ENCODE measurements around the gene C6orf15. TPM values are rescaled to one million over a fixed set of nuclear protein-coding genes. Genes with fewer than 3 reads are reported as not detected.

The C6orf15 gene
- total and polyA plus RNA-seq, 2 of the 8 experiments (the other 6 are each of a cell fraction or from before 2014, with no cell fraction given): not detected

DNA sequence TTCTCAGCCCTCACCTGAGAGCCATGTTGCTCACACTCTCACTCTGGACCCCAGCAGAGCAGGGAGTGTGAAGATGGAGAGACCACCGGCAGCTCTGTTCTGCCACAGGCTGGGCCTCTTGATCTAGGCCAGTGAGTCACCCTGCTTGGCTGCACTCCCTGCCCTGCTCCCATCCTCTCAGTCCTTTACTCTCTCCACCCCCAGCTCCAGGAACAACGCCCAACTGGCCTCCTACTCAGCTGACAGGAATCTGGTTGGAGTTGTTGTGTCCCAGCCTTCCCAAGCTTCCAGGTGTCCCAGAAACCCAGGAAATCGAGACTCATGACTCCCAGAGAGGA, 2.1 kb upstream of the C6orf15 start, which contains the start of gene PSORS1C1:
TSS of gene PSORS1C1 (plus strand) at position 260 of the 338 bp plus-strand sequence. CDS start 14,833 bp downstream, outside the sequence.
- Histone ChIP-seq H4K5ac (ENCODE audit: insufficient read length, low read depth, low read length) (no peak within 1 kb of the TSS), H3K18ac (ENCODE audit: extremely low read depth, low read length) (peak within 1 kb of the TSS; percentile 62), H3K27ac (ENCODE audit: low read depth, low read length) (no peak within 1 kb of the TSS), H2BK12ac (ENCODE audit: low read depth, low read length) (peak within 1 kb of the TSS; percentile 62; the same call in 1 of the 2 replicates), H3K56ac (replicated peaks; ENCODE audit: insufficient read length, low read depth, low read length) (no peak within 1 kb of the TSS), H3K4ac (replicated peaks; ENCODE audit: insufficient read length, low read depth, low read length) (no peak within 1 kb of the TSS), H3K14ac (ENCODE audit: insufficient read length) (no peak within 1 kb of the TSS), H3K36me3 (ENCODE audit: control insufficient read depth in 2 of 4, insufficient read depth in 4 of 4, low read length in 3 of 4) (no peaks in the 10 kb centered on the region), H3K27me3 (replicated peaks in 1 of 4; ENCODE audit: control insufficient read depth in 3 of 4, extremely low read depth in 1 of 4, insufficient read depth in 3 of 4, low read length in 3 of 4) (peaks cover 0 to 11% (median 3%) of the 10 kb centered on the region in 4 experiments; a peak in 3 of 7 replicates), H2BK5ac (ENCODE audit: low read depth, low read length) (peak within 1 kb of the TSS; percentile 29; the same call in 1 of the 2 replicates), H4K91ac (replicated peaks; ENCODE audit: insufficient read length, low read length) (peak within 1 kb of the TSS; percentile 49), H3K9me3 (ENCODE audit: insufficient read depth in 2 of 2, low read depth in 1 of 2, low read length in 1 of 2) (no peaks in the 10 kb centered on the region), H3K23ac (ENCODE audit: insufficient read length) (no peak within 1 kb of the TSS), H2AFZ (ENCODE audit: low read length) (peak within 1 kb of the TSS; percentile 76), H2BK15ac (ENCODE audit: low read length) (0 out of 2 replicates have a peak within 1 kb of the TSS, but pooled peaks have one; percentile 63), H3K9ac (replicated peaks in 1 of 4; ENCODE audit: extremely low read depth in 1 of 4, low read depth in 3 of 4, low read length in 3 of 4) (no peak within 1 kb of the TSS), H2BK120ac (replicated peaks; ENCODE audit: low read depth, low read length) (no peak within 1 kb of the TSS), H3K4me3 (ENCODE audit: extremely low read depth in 1 of 4, insufficient read depth in 2 of 4, low read depth in 3 of 4, low read length in 4 of 4) (no peak within 1 kb of the TSS; a peak in 1 of 8 replicates), H2AK5ac (ENCODE audit: low read depth, low read length) (no peak within 1 kb of the TSS), H4K8ac (ENCODE audit: extremely low read depth, insufficient read depth, low read length) (no peak within 1 kb of the TSS; the same call in 1 of the 2 replicates), H3K4me2 (ENCODE audit: insufficient read depth in 1 of 2, low read depth in 2 of 2, low read length in 2 of 2) (peak within 1 kb of the TSS in 1 of 2 experiments; percentile 2; a peak in 1 of 4 replicates), H3K79me2 (ENCODE audit: control insufficient read depth in 1 of 2, insufficient read depth in 2 of 2, low read length in 2 of 2) (no peaks in the 10 kb centered on the region), H2BK20ac (ENCODE audit: low read length) (peak within 1 kb of the TSS; percentile 55), H4K20me1 (replicated peaks in 1 of 2; ENCODE audit: control insufficient read depth in 1 of 2, insufficient read depth in 2 of 2, low read length in 2 of 2) (no peaks in the 10 kb centered on the region), H3K79me1 (ENCODE audit: low read depth, low read length) (no peaks in the 10 kb centered on the region), H3K4me1 (replicated peaks in 1 of 4; ENCODE audit: control insufficient read depth in 3 of 4, insufficient read depth in 4 of 4, low read length in 3 of 4) (peaks cover 0 to 20% (median 9%) of the 10 kb centered on the region in 4 experiments; a peak in 6 of 7 replicates), H3K23me2 (ENCODE audit: low read depth, low read length) (no peaks in the 10 kb centered on the region; the same call in 1 of the 2 replicates)
- DNase-seq (ENCODE audit: low read depth in 1 of 2, low spot score in 2 of 2) (no peak), FAIRE-seq (no peak)
- TF ChIP-seq, protein P1, sequence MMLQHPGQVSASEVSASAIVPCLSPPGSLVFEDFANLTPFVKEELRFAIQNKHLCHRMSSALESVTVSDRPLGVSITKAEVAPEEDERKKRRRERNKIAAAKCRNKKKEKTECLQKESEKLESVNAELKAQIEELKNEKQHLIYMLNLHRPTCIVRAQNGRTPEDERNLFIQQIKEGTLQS (IDR thresholded peaks at IDR 0.05; ENCODE audit: insufficient read depth, low read depth, low read length): no peak
- no peak for TF ChIP-seq CEBPB (IDR thresholded peaks at IDR 0.05; ENCODE audit: low read depth, low read length)
- no peak for TF ChIP-seq CREB1 (IDR thresholded peaks at IDR 0.05)
- ChIA-PET CTCF (ENCODE audit: partially characterized antibody) (interaction anchor here (1.3 to 10.6 kb wide), 5 partner anchors 12 to 82 kb away, joined by 4 to 187 read pairs (median 7); no protein-coding TSS in a partner anchor), POLR2A (ENCODE audit: partially characterized antibody) (interaction anchor here (68.5 kb wide), 1 partner anchor 54 kb away, joined by 2251 read pairs; the partner anchor contains the start of genes CCHCR1, POU5F1, PSORS1C2 and TCF19)
- WGBS, 2 experiments (ENCODE audit: extremely low coverage in 1 of 2, insufficient coverage in 1 of 2, insufficient read length in 1 of 2, insufficient replicate concordance in 2 of 2, low coverage in 1 of 2, low lambda C conversion rate in 2 of 2, missing lambda C conversion rate in 1 of 2): 76% methylated on average over 3 of the region's 3 CpGs; no CpG with 5 or more reads in 1 of the 2 experiments

Measured in H1 (cell line).